Small intestine (tissue), 7 donors: ENCODE measurements around the gene SLC41A3. TPM values are rescaled to one million over a fixed set of nuclear protein-coding genes. Genes with fewer than 3 reads are reported as not detected.
A peak's percentile ranks its signal among the peaks of the same experiment; 100 is the strongest.
"Not testable (repeated sequence)": the region's sequence is repeated elsewhere in the genome, so short reads cannot be mapped to it uniquely, and the experiment has no call there.

Source experiments
- DNase-seq, 2 donors: peaks; one replicate each; pipeline versions ENCODE4 v3.0.0 to v3.0.0-alpha.2; 2013
- FAIRE-seq: peaks from 2 replicates; lab custom pipeline; 2012; peaks lifted over from hg19 to GRCh38; lab: Jason Lieb, UNC
- H3K27ac ChIP-seq, 3 donors: one replicate each; pipeline ENCODE4 v1.5.1; 2013; ENCODE audit warnings: low read length in 2 of 3, mild to moderate bottlenecking in 2 of 3, control low read depth in 1 of 3, inconsistent platforms in 1 of 3, low read depth in 1 of 3, moderate library complexity in 1 of 3
- H3K27me3 ChIP-seq, 3 donors: one replicate each; pipeline ENCODE4 v1.6.1; 2013; ENCODE audit warnings: low read length in 3 of 3, inconsistent platforms in 1 of 3; ENCODE audit not compliant: control insufficient read depth in 3 of 3, insufficient read depth in 3 of 3
- H3K36me3 ChIP-seq, 3 donors: one replicate each; pipeline ENCODE4 v1.6.1; 2013; ENCODE audit warnings: low read length in 3 of 3, inconsistent platforms in 1 of 3, low read depth in 1 of 3, mild to moderate bottlenecking in 1 of 3, moderate library complexity in 1 of 3; ENCODE audit not compliant: control insufficient read depth in 3 of 3, insufficient read depth in 2 of 3
- H3K4me1 ChIP-seq, 3 donors: one replicate each; pipeline ENCODE4 v1.6.1; 2013; ENCODE audit warnings: low read length in 2 of 3, inconsistent platforms in 1 of 3, low read depth in 1 of 3, mild to moderate bottlenecking in 1 of 3, moderate library complexity in 1 of 3; ENCODE audit not compliant: control insufficient read depth in 3 of 3, insufficient read depth in 2 of 3
- H3K4me3 ChIP-seq, 3 donors: one replicate each; pipeline ENCODE4 v1.5.1; 2013; ENCODE audit warnings: low read length in 3 of 3, control low read depth in 1 of 3, inconsistent platforms in 1 of 3, low read depth in 1 of 3, mild to moderate bottlenecking in 1 of 3, moderate library complexity in 1 of 3
- H3K9me3 ChIP-seq, 2 donors: one replicate each; pipeline ENCODE4 v1.6.1; 2013; ENCODE audit warnings: low read depth in 1 of 2, low read length in 1 of 2; ENCODE audit not compliant: control insufficient read depth in 2 of 2, insufficient read depth in 1 of 2
- WGBS, 3 donors: extraction: QIAGEN DNeasy Blood & Tissue Kit; methylation state at CpG; one replicate each; pipeline ENCODE4 v1.1.7; 2013; 5-methylcytosine and 5-hydroxymethylcytosine counted together
- polyA plus RNA-seq, 4 donors: library from polyadenylated mRNA; stranded (reverse) in 3 of 4; unstranded in 1 of 4; fragments of 200-250 nt in 3 of 4; fragments of 120-200 nt in 1 of 4; gene quantifications; one replicate each; pipeline versions ENCODE4 v1.2.1 to v1.2.3, GENCODE V29; 2013
- donor health status: healthy with polysubstance abuse.
- donor health status: control.
- donor health status: control.
- donor health status: Bipolar disorder and iron deficiency.
- donor health status: healthy.

Gene SLC41A3
- polyA plus RNA-seq, 4 donors, result 31.4 to 46.1 (median 36.3) TPM

DNA sequence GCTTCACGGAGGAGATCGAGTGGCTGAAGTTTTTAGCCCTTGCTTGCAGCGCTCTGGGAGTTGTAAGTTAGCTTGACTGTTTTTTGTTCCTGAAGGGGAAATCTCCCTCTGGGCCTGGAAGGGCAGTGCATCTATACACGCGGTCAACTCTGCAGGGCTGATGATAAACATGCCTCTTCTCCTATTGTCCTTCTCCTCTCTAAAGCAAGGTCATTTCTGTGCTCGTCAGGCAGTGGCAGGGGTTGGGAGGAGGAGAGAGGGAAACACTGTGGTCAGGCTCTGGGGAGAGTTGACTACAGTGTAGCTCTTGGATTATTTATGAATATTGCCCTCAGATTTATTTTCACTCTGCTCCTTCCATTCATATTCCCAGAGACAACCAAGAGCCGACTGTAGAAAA lies 106.8 kb downstream of the SLC41A3 start:
- not testable (repeated sequence) for H3K36me3 ChIP-seq, H3K27ac ChIP-seq, DNase-seq, H3K27me3 ChIP-seq, H3K9me3 ChIP-seq, H3K4me1 ChIP-seq, FAIRE-seq, H3K4me3 ChIP-seq
- WGBS, 3 donors, result 32 to 71% (median 50%) methylated on average over 3 to 4 of the region's 7 CpGs

DNA sequence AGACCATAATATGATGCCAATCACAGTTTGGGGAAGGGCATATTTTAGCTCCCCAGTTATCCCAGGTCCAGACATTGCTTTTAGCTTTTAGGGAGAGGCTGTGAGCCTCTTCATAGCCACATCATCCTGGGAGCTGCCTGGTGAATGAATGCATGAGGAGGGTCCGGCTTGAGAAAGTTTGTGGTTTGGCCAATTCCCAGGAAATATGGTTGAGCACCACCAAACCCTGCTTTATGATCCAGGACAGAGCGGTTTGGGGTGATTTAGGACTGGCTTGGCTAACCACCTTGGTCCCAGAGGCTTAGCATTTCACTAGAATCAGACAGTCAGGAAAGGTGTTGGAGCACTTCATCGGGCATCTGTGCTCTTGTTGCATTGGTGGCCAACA lies 107.9 kb downstream of the SLC41A3 start:
- not testable (repeated sequence) for H3K4me1 ChIP-seq, H3K36me3 ChIP-seq, H3K9me3 ChIP-seq, DNase-seq, FAIRE-seq, H3K27ac ChIP-seq, H3K4me3 ChIP-seq
- whole genome bisulfite sequencing, 3 donors, result 79 to 89% (median 79%) methylated on average over 3 of the region's 3 CpGs
- H3K27me3 ChIP-seq, result peaks cover 0 to 12% (median 0%) of the 10 kb centered on the region in 3 donors

GRCh38 chr3:125975245-125976002 lies 108.5 kb downstream of the SLC41A3 start:
- not testable (repeated sequence) for FAIRE-seq, H3K4me1 ChIP-seq, DNase-seq, H3K27ac ChIP-seq, H3K36me3 ChIP-seq, H3K9me3 ChIP-seq, H3K4me3 ChIP-seq
- H3K27me3 ChIP-seq, result peaks cover 0 to 13% (median 0%) of the 10 kb centered on the region in 3 donors
- 71 to 79% (median 77%) methylated on average over 5 to 9 of the region's 9 CpGs for WGBS, 3 donors

DNA sequence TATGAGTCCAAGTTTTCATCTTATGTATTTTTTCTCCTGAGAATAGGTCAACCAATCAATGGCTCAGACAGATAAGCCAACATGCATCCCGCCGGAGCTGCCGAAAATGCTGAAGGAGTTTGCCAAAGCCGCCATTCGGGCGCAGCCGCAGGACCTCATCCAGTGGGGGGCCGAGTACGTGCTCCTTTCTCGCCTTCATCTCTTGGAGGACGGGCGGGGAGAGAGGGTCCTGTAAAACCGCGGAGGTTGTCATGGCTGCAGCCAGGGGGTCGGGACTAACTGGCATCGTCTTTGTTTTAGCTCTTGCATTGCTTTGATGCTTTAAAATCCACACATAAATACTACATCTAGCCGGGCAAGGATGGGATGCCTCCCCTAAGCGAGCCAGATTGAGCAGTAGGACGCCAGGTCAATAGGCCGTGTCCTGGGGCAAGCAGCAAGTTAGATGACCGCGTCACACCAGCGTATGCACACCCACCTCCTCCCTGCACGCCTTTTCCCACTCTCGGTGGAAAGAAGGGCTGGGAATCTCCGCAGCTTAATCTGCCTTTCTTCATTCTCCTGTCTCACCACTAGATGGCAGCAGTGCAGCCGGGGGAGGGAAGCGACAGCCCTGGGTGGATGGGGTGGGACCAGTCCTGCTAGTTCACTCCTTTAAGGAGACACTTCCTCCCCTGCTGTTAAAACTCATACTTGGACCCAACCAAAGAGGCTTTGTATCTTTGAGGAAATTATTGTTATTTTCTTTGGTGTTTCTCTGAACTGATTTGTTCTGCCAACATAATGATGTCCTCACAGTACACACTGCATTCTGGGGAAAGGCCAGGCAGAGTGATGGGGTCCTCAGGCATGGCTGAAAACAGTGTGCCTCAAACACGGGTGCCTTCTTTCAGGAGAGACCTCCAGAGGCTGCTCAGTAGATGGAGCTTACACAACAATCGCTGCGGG lies 111.7 kb downstream of the SLC41A3 start:
- Histone ChIP-seq H3K4me3 (peak overlapping the region in 1 of 3 donors; percentile 25), H3K27me3 (peaks cover 0 to 25% (median 3%) of the 10 kb centered on the region in 3 donors)
- not testable (repeated sequence) for H3K4me1 ChIP-seq, FAIRE-seq, H3K36me3 ChIP-seq, H3K9me3 ChIP-seq, H3K27ac ChIP-seq
- 2 to 7% (median 5%) methylated on average over 29 of the region's 31 CpGs for WGBS, 3 donors
- DNase-seq, result peak; percentile 29 to 31

DNA sequence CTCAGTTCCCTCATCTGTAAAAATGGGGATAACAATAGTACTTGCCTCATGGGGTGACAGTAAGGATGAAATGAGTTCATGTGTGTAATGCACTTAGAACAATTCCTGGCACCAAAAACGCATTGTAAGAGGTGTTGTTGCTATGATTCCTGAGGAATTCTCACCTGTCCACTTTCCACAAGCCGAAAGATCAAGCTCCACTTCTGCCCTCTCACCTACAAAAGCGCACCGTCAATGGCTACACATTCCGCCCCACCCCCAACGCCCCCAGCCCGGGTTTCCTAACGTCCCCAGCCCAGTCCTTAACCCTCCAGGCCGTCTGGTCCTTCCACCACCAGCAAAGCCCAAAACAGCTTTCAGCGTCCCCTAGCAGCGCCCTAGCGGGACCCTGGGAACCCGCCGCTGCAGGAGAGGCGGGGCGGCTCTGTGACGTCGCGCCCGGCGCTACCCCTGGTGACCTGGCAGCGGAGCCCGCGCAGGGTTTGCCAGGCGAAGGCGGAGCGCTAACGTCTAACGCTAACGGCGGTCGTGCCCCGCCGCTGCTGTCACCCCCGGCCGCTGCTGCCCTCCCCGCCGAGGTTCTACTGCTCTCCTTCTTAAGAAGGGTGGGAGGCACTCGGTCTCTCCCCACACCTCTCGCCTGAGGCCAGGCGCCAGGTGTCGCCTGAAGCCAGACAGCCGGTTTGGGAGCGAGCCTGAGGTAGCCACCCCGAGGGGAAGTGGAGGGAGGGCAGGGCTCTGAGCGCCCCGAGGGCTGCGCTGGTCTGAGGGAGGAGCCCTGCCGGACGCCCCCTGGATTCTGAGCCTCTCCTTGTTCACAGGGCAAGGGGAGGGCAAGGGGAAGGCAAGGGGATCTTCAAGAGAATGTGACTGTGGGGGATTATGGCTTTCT lies 115.0 kb downstream of the SLC41A3 start, which contains the start of gene ROPN1B:
Gene ROPN1B (plus strand): TSS at position 478 of the 892 bp plus-strand sequence. CDS start 2,877 bp downstream, outside the sequence.
- H3K4me3 ChIP-seq, H3K27ac ChIP-seq, H3K36me3 ChIP-seq, FAIRE-seq, H3K9me3 ChIP-seq, H3K4me1 ChIP-seq, DNase-seq: not testable (repeated sequence)
- H3K27me3 ChIP-seq, result peaks cover 0 to 31% (median 7%) of the 10 kb centered on the region in 3 donors
- WGBS, 3 donors, result 4 to 13% (median 6%) methylated on average over 2 to 4 of the region's 50 CpGs

GRCh38 chr3:125968121-125968520 lies 115.8 kb downstream of the SLC41A3 start:
- H3K9me3 ChIP-seq, H3K27ac ChIP-seq, DNase-seq, H3K4me3 ChIP-seq, FAIRE-seq, H3K4me1 ChIP-seq, H3K36me3 ChIP-seq: not testable (repeated sequence)
- H3K27me3 ChIP-seq, result peaks cover 0 to 35% (median 7%) of the 10 kb centered on the region in 3 donors
- WGBS, 3 donors, result 73 to 90% (median 87%) methylated on average over 2 of the region's 2 CpGs

GRCh38 chr3:125967156-125967555 lies 116.8 kb downstream of the SLC41A3 start:
- no peak overlapping the region for H3K27ac ChIP-seq
- FAIRE-seq (no peak), DNase-seq (no peak)
- peaks cover 0 to 33% (median 11%) of the 10 kb centered on the region in 3 donors for H3K27me3 ChIP-seq
- H3K9me3 ChIP-seq, result no peaks in the 10 kb centered on the region
- H3K4me1 ChIP-seq, result no peaks in the 10 kb centered on the region
- no peak overlapping the region for H3K4me3 ChIP-seq
- H3K36me3 ChIP-seq, result no peaks in the 10 kb centered on the region
